HL-60 (cell line): ENCODE data around the gene MCM3AP.

ENCODE experiments used
- DNase-seq, 2 experiments: peaks; one replicate each; pipeline ENCODE4 v3.0.0-alpha.2; 2010 to 2020; ENCODE audit warnings: low read depth in 1 of 2, low spot score in 1 of 2
- H3K27ac ChIP-seq: fragments of 250-450 bp; sonication (Bioruptor Pico); replicated peaks from 2 replicates; pipeline ENCODE4 v1.5.1; 2020; ENCODE audit warnings: mild to moderate bottlenecking, moderate library complexity
- H3K27me3 ChIP-seq: fragments of 250-450 bp; sonication (Bioruptor Pico); 2 replicates; pipeline ENCODE4 v1.5.1; 2021; ENCODE audit warnings: mild to moderate bottlenecking, moderate library complexity; ENCODE audit not compliant: insufficient read depth, poor library complexity, severe bottlenecking
- H3K4me3 ChIP-seq: replicated peaks from 2 replicates; pipeline ENCODE4 v1.5.1; 2011; ENCODE audit warnings: mild to moderate bottlenecking, control low read depth, low read length; ENCODE audit not compliant: insufficient read depth
- CTCF ChIP-seq: IDR thresholded peaks from one replicate; pipeline ENCODE4 v1.5.1; 2011; ENCODE audit warnings: low read length, control low read depth, inconsistent platforms; ENCODE audit not compliant: insufficient read depth
- GABPA ChIP-seq: IDR thresholded peaks from 2 replicates; pipeline ENCODE4 v1.6.1; 2012; ENCODE audit warnings: low read depth
- POLR2AphosphoS5 ChIP-seq: IDR thresholded peaks from 2 replicates; pipeline ENCODE4 v1.6.1; 2012; ENCODE audit warnings: low read depth
- SPI1 ChIP-seq: IDR thresholded peaks from 2 replicates; pipeline ENCODE4 v1.6.1; 2012; ENCODE audit warnings: low read depth, mild to moderate bottlenecking, borderline replicate concordance
- TF ChIP-seq, protein P1 (sequence below): IDR thresholded peaks from 2 replicates; pipeline ENCODE4 v1.6.1; 2012; ENCODE audit warnings: low read depth; ENCODE audit not compliant: insufficient replicate concordance

The MCM3AP gene

GRCh38 chr21:46269466-46269865, 15.9 kb downstream of the MCM3AP start:
- TF ChIP-seq SPI1 = no peak
- TF ChIP-seq POLR2AphosphoS5 = no peak
- no peak for TF ChIP-seq GABPA
- TF ChIP-seq CTCF = no peak
- TF ChIP-seq, protein P1, sequence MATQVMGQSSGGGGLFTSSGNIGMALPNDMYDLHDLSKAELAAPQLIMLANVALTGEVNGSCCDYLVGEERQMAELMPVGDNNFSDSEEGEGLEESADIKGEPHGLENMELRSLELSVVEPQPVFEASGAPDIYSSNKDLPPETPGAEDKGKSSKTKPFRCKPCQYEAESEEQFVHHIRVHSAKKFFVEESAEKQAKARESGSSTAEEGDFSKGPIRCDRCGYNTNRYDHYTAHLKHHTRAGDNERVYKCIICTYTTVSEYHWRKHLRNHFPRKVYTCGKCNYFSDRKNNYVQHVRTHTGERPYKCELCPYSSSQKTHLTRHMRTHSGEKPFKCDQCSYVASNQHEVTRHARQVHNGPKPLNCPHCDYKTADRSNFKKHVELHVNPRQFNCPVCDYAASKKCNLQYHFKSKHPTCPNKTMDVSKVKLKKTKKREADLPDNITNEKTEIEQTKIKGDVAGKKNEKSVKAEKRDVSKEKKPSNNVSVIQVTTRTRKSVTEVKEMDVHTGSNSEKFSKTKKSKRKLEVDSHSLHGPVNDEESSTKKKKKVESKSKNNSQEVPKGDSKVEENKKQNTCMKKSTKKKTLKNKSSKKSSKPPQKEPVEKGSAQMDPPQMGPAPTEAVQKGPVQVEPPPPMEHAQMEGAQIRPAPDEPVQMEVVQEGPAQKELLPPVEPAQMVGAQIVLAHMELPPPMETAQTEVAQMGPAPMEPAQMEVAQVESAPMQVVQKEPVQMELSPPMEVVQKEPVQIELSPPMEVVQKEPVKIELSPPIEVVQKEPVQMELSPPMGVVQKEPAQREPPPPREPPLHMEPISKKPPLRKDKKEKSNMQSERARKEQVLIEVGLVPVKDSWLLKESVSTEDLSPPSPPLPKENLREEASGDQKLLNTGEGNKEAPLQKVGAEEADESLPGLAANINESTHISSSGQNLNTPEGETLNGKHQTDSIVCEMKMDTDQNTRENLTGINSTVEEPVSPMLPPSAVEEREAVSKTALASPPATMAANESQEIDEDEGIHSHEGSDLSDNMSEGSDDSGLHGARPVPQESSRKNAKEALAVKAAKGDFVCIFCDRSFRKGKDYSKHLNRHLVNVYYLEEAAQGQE = no peak

GRCh38 chr21:46268371-46268770, 17.0 kb downstream of the MCM3AP start:
- no peak overlapping the region for H3K27ac ChIP-seq
- no peak overlapping the region for H3K4me3 ChIP-seq
- TF ChIP-seq SPI1 = no peak
- TF ChIP-seq, protein P1 = no peak
- no peak for TF ChIP-seq GABPA
- TF ChIP-seq CTCF = no peak
- TF ChIP-seq POLR2AphosphoS5 = no peak
- DNase-seq = no peak
- H3K27me3 ChIP-seq = no peaks in the 10 kb centered on the region

More at GRCh38 chr21:46269466-46269865, 15.9 kb downstream of the MCM3AP start:
- DNase-seq = no peak
- H3K4me3 ChIP-seq = no peak overlapping the region
- no peak overlapping the region for H3K27ac ChIP-seq
- no peaks in the 10 kb centered on the region for H3K27me3 ChIP-seq

DNA sequence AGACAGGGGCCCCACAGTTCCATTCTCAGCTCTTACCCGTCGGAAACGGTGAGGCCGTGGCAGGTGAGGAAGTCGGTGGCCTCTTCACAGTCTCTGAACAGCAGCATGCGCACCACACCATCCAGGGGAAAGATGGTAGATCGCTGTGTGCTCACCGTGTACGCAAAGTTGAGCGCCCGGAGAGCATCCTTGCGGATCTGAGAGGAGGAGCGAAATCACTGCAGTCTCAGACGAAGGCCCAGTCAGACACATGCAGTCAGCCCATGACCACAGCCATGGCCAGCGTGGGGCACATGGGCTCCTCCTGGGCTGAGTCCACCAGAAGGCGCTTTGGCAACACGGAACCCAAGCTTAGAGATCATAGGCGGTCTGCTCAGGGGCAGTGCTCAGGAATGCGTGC, 18.5 kb downstream of the MCM3AP start:
- DNase-seq = no peak
- TF ChIP-seq, protein P1 = no peak
- no peak for TF ChIP-seq POLR2AphosphoS5
- Histone ChIP-seq H3K27ac (no peak overlapping the region), H3K4me3 (no peak overlapping the region), H3K27me3 (no peaks in the 10 kb centered on the region)
